ENCODE data around the gene NEIL3. TPM values are rescaled to one million over a fixed set of nuclear protein-coding genes. Genes with fewer than 3 reads are reported as not detected.

The NEIL3 gene
- total RNA-seq, 2 donors from 2014 or later, result not detected

- no peak overlapping the region for H3K27ac ChIP-seq
- no peaks in the 10 kb centered on the region for H3K4me1 ChIP-seq (ENCODE audit: control insufficient read depth in 1 of 2, low read depth in 2 of 2)
- no peaks in the 10 kb centered on the region for H3K27me3 ChIP-seq (replicated peaks; ENCODE audit: insufficient read depth)
- peaks cover 5% of the 10 kb centered on the region for H3K9me3 ChIP-seq
- no peaks in the 10 kb centered on the region for H3K36me3 ChIP-seq
- no peak for TF ChIP-seq CTCF (IDR thresholded peaks at IDR 0.05)
- no peak for ATAC-seq (ENCODE audit: insufficient number of reproducible peaks, low FRiP score, low read depth)
- DNase-seq (ENCODE audit: low spot score), result no peak
- H3K4me3 ChIP-seq, result no peak overlapping the region
Observed at GRCh38 chr4:177367336-177367735, 57.7 kb downstream of the NEIL3 start.

- Histone ChIP-seq H3K9me3 (peaks cover 5% of the 10 kb centered on the region), H3K4me3 (no peak overlapping the region), H3K27me3 (replicated peaks; ENCODE audit: insufficient read depth) (no peaks in the 10 kb centered on the region), H3K27ac (no peak overlapping the region), H3K4me1 (ENCODE audit: control insufficient read depth in 1 of 2, low read depth in 2 of 2) (no peaks in the 10 kb centered on the region), H3K36me3 (no peaks in the 10 kb centered on the region)
- no peak for ATAC-seq (ENCODE audit: insufficient number of reproducible peaks, low FRiP score, low read depth)
- no peak for DNase-seq (ENCODE audit: low spot score)
- no peak for TF ChIP-seq CTCF (IDR thresholded peaks at IDR 0.05)
Observed at GRCh38 chr4:177369372-177369771, 59.7 kb downstream of the NEIL3 start.

- no peaks in the 10 kb centered on the region for H3K27me3 ChIP-seq (replicated peaks; ENCODE audit: insufficient read depth)
- H3K36me3 ChIP-seq, result no peaks in the 10 kb centered on the region
- DNase-seq (ENCODE audit: low spot score) (no peak), ATAC-seq (ENCODE audit: insufficient number of reproducible peaks, low FRiP score, low read depth) (no peak)
- peaks cover 5% of the 10 kb centered on the region for H3K9me3 ChIP-seq
- TF ChIP-seq CTCF (IDR thresholded peaks at IDR 0.05), result no peak
- no peak overlapping the region for H3K4me3 ChIP-seq
- no peak overlapping the region for H3K27ac ChIP-seq
- no peaks in the 10 kb centered on the region for H3K4me1 ChIP-seq (ENCODE audit: control insufficient read depth in 1 of 2, low read depth in 2 of 2)
Observed at GRCh38 chr4:177371461-177371860, 61.8 kb downstream of the NEIL3 start.

- no peaks in the 10 kb centered on the region for H3K36me3 ChIP-seq
- DNase-seq (ENCODE audit: low spot score), result no peak
- no peaks in the 10 kb centered on the region for H3K27me3 ChIP-seq (replicated peaks; ENCODE audit: insufficient read depth)
- no peaks in the 10 kb centered on the region for H3K9me3 ChIP-seq
- TF ChIP-seq CTCF (IDR thresholded peaks at IDR 0.05), result no peak
- H3K4me1 ChIP-seq (ENCODE audit: control insufficient read depth in 1 of 2, low read depth in 2 of 2), result no peaks in the 10 kb centered on the region
- ATAC-seq (ENCODE audit: insufficient number of reproducible peaks, low FRiP score, low read depth), result no peak
- H3K4me3 ChIP-seq, result no peak overlapping the region
- no peak overlapping the region for H3K27ac ChIP-seq
Observed at GRCh38 chr4:177374966-177375365, 65.3 kb downstream of the NEIL3 start.

DNA sequence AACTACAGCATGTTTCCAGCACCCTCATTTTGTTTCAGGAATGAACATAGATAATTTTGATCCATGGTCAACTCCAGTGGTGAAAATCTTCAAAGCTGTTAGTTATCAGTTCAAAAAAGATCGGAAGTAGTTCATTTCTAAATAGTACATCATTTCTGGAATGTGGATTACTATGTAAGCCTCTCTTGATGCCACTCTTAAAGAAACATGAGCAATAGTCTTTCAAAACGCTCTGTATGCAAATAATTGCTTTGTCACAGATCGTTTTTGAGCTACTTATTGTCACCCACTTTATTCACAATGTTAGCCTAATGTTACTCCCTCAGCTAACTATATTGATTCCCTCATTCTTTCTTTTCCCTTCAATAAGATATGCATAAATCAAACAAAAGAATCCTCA lies 65.7 kb downstream of the NEIL3 start:
- H3K4me3 ChIP-seq, result no peak overlapping the region
- no peak for DNase-seq (ENCODE audit: low spot score)
- no peak overlapping the region for H3K27ac ChIP-seq
- no peaks in the 10 kb centered on the region for H3K9me3 ChIP-seq
- no peaks in the 10 kb centered on the region for H3K27me3 ChIP-seq (replicated peaks; ENCODE audit: insufficient read depth)
- TF ChIP-seq CTCF (IDR thresholded peaks at IDR 0.05), result no peak
- no peaks in the 10 kb centered on the region for H3K4me1 ChIP-seq (ENCODE audit: control insufficient read depth in 1 of 2, low read depth in 2 of 2)
- ATAC-seq (ENCODE audit: insufficient number of reproducible peaks, low FRiP score, low read depth), result no peak
- no peaks in the 10 kb centered on the region for H3K36me3 ChIP-seq

All from thoracic aorta (tissue), 2 donors.